ENCODE results near the gene HOXA7.

HOXA7 gene

GRCh38 chr7:27126596-27127327, 29.7 kb downstream of the HOXA7 start:
- Histone ChIP-seq H3K4me2 (ENCODE audit: insufficient read depth, low read length) (no peak overlapping the region), H2AFZ (ENCODE audit: low read depth, low read length) (no peak overlapping the region), H3K27me3 (ENCODE audit: insufficient read depth, low read length, poor library complexity) (no peaks in the 10 kb centered on the region), H3K36me3 (ENCODE audit: insufficient read depth, low read length) (no peaks in the 10 kb centered on the region), H3K4me1 (ENCODE audit: insufficient read depth, low read length) (no peaks in the 10 kb centered on the region), H3K79me2 (ENCODE audit: insufficient read depth, low read length) (no peaks in the 10 kb centered on the region), H3K9me3 (ENCODE audit: insufficient read depth, low read length, severe bottlenecking) (no peaks in the 10 kb centered on the region), H3K9ac (ENCODE audit: low read depth, low read length) (no peak overlapping the region), H4K20me1 (ENCODE audit: insufficient read depth, low read length) (no peaks in the 10 kb centered on the region), H3K4me3 (ENCODE audit: low read depth in 1 of 2, low read length in 2 of 2) (no peak overlapping the region), H3K27ac (ENCODE audit: low read length) (no peak overlapping the region)
- TF ChIP-seq, protein P1, sequence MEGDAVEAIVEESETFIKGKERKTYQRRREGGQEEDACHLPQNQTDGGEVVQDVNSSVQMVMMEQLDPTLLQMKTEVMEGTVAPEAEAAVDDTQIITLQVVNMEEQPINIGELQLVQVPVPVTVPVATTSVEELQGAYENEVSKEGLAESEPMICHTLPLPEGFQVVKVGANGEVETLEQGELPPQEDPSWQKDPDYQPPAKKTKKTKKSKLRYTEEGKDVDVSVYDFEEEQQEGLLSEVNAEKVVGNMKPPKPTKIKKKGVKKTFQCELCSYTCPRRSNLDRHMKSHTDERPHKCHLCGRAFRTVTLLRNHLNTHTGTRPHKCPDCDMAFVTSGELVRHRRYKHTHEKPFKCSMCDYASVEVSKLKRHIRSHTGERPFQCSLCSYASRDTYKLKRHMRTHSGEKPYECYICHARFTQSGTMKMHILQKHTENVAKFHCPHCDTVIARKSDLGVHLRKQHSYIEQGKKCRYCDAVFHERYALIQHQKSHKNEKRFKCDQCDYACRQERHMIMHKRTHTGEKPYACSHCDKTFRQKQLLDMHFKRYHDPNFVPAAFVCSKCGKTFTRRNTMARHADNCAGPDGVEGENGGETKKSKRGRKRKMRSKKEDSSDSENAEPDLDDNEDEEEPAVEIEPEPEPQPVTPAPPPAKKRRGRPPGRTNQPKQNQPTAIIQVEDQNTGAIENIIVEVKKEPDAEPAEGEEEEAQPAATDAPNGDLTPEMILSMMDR (IDR thresholded peaks at IDR 0.05; ENCODE audit: borderline replicate concordance, extremely low read depth, low read length, poor library complexity, severe bottlenecking), result no peak
- TF ChIP-seq EZH2 (IDR thresholded peaks at IDR 0.05; ENCODE audit: borderline replicate concordance, low read depth, low read length, severe bottlenecking), result no peak
- DNase-seq (no peak), ATAC-seq (ENCODE audit: insufficient read depth, low read depth) (no peak)

GRCh38 chr7:27125986-27126394, 30.5 kb downstream of the HOXA7 start:
- H3K27me3 ChIP-seq (ENCODE audit: insufficient read depth, low read length, poor library complexity), result no peaks in the 10 kb centered on the region
- H3K27ac ChIP-seq (ENCODE audit: low read length), result no peak overlapping the region
- H3K4me3 ChIP-seq (ENCODE audit: low read depth in 1 of 2, low read length in 2 of 2), result no peak overlapping the region
- no peaks in the 10 kb centered on the region for H3K4me1 ChIP-seq (ENCODE audit: insufficient read depth, low read length)
- DNase-seq, result no peak
- no peak for ATAC-seq (ENCODE audit: insufficient read depth, low read depth)
- no peak overlapping the region for H3K9ac ChIP-seq (ENCODE audit: low read depth, low read length)
- H3K4me2 ChIP-seq (ENCODE audit: insufficient read depth, low read length), result no peak overlapping the region
- no peak overlapping the region for H2AFZ ChIP-seq (ENCODE audit: low read depth, low read length)
- H3K79me2 ChIP-seq (ENCODE audit: insufficient read depth, low read length), result no peaks in the 10 kb centered on the region
- no peaks in the 10 kb centered on the region for H3K36me3 ChIP-seq (ENCODE audit: insufficient read depth, low read length)
- TF ChIP-seq EZH2 (IDR thresholded peaks at IDR 0.05; ENCODE audit: borderline replicate concordance, low read depth, low read length, severe bottlenecking), result no peak
- TF ChIP-seq, protein P1 (IDR thresholded peaks at IDR 0.05; ENCODE audit: borderline replicate concordance, extremely low read depth, low read length, poor library complexity, severe bottlenecking), result no peak
- H4K20me1 ChIP-seq (ENCODE audit: insufficient read depth, low read length), result no peaks in the 10 kb centered on the region
- H3K9me3 ChIP-seq (ENCODE audit: insufficient read depth, low read length, severe bottlenecking), result no peaks in the 10 kb centered on the region

- Histone ChIP-seq H3K79me2 (ENCODE audit: insufficient read depth, low read length) (no peaks in the 10 kb centered on the region), H2AFZ (ENCODE audit: low read depth, low read length) (no peak overlapping the region)
Measured at GRCh38 chr7:27124902-27125689, 31.4 kb downstream of the HOXA7 start.

More at GRCh38 chr7:27124902-27125689, 31.4 kb downstream of the HOXA7 start:
- no peak overlapping the region for H3K27ac ChIP-seq (ENCODE audit: low read length)
- H3K9me3 ChIP-seq (ENCODE audit: insufficient read depth, low read length, severe bottlenecking), result no peaks in the 10 kb centered on the region
- no peaks in the 10 kb centered on the region for H3K4me1 ChIP-seq (ENCODE audit: insufficient read depth, low read length)
- ATAC-seq (ENCODE audit: insufficient read depth, low read depth) (no peak), DNase-seq (no peak)
- no peak overlapping the region for H3K4me2 ChIP-seq (ENCODE audit: insufficient read depth, low read length)
- no peak overlapping the region for H3K4me3 ChIP-seq (ENCODE audit: low read depth in 1 of 2, low read length in 2 of 2)
- TF ChIP-seq, protein P1 (IDR thresholded peaks at IDR 0.05; ENCODE audit: borderline replicate concordance, extremely low read depth, low read length, poor library complexity, severe bottlenecking), result no peak
- no peak for TF ChIP-seq EZH2 (IDR thresholded peaks at IDR 0.05; ENCODE audit: borderline replicate concordance, low read depth, low read length, severe bottlenecking)
- no peaks in the 10 kb centered on the region for H3K27me3 ChIP-seq (ENCODE audit: insufficient read depth, low read length, poor library complexity)
- no peaks in the 10 kb centered on the region for H3K36me3 ChIP-seq (ENCODE audit: insufficient read depth, low read length)
- H4K20me1 ChIP-seq (ENCODE audit: insufficient read depth, low read length), result no peaks in the 10 kb centered on the region
- H3K9ac ChIP-seq (ENCODE audit: low read depth, low read length), result no peak overlapping the region
